Karpas-422 (cell line): ENCODE data around the gene OR1N1. TPM values are rescaled to one million over a fixed set of nuclear protein-coding genes. Genes with fewer than 3 reads are reported as not detected.

ENCODE experiments used
- DNase-seq: peaks from one replicate; pipeline ENCODE4 v3.0.0-alpha.2; 2015
- H2AFZ ChIP-seq: fragments of 200-600 bp; sonication (generic); 2 replicates; pipeline ENCODE4 v1.6.1; 2014; ENCODE audit warnings: antibody characterized with exemption, low read length, mixed read lengths
- H3K27ac ChIP-seq: fragments of 200-600 bp; sonication (generic); 2 replicates; pipeline ENCODE4 v1.5.1; 2014; ENCODE audit warnings: mild to moderate bottlenecking, low read length, moderate library complexity
- H3K27me3 ChIP-seq: fragments of 200-600 bp; sonication (generic); 2 replicates; pipeline ENCODE4 v1.6.1; 2014; ENCODE audit warnings: low read length, mixed read lengths
- H3K36me3 ChIP-seq: fragments of 200-600 bp; sonication (generic); 2 replicates; pipeline ENCODE4 v1.6.1; 2014; ENCODE audit warnings: low read length, mixed read lengths; ENCODE audit not compliant: insufficient read depth
- H3K4me1 ChIP-seq: fragments of 200-600 bp; sonication (generic); 2 replicates; pipeline ENCODE4 v1.6.1; 2014; ENCODE audit warnings: mild to moderate bottlenecking, low read length, mixed read lengths
- H3K4me2 ChIP-seq: fragments of 200-600 bp; sonication (generic); 2 replicates; pipeline ENCODE4 v1.6.1; 2014; ENCODE audit warnings: low read length, low read depth, mild to moderate bottlenecking; ENCODE audit not compliant: poor library complexity, severe bottlenecking
- H3K4me3 ChIP-seq: fragments of 200-600 bp; sonication (generic); 2 replicates; pipeline ENCODE4 v1.5.1; 2014; ENCODE audit warnings: mild to moderate bottlenecking, antibody characterized with exemption, low read length, mixed read lengths
- H3K79me2 ChIP-seq: fragments of 200-600 bp; sonication (generic); 2 replicates; pipeline ENCODE4 v1.6.1; 2014; ENCODE audit warnings: mild to moderate bottlenecking, low read length, mixed read lengths
- H3K9ac ChIP-seq: fragments of 200-600 bp; sonication (generic); 2 replicates; pipeline ENCODE4 v1.6.0; 2014; ENCODE audit warnings: low read length
- H3K9me2 ChIP-seq: fragments of 200-600 bp; sonication (generic), shearing (Covaris generic); replicated peaks from 2 replicates; pipeline ENCODE4 v1.6.0; 2014; ENCODE audit warnings: mild to moderate bottlenecking, low read length, moderate library complexity; ENCODE audit not compliant: insufficient read depth
- H3K9me3 ChIP-seq: fragments of 300-700, 200-600 bp; sonication (generic); 2 replicates; pipeline ENCODE4 v1.6.1; 2014; ENCODE audit warnings: low read length, mixed read lengths
- H4K20me1 ChIP-seq: fragments of 200-600 bp; sonication (generic); 2 replicates; pipeline ENCODE4 v1.6.1; 2014; ENCODE audit warnings: mild to moderate bottlenecking, antibody characterized with exemption, low read length, low read depth; ENCODE audit not compliant: insufficient read depth
- total RNA-seq: library from RNA; depleted of rRNA; stranded (reverse); fragments of >200 nt; shearing (Covaris generic); gene quantifications from 2 replicates; pipeline ENCODE4 v1.2.3, GENCODE V29; 2014; ENCODE audit warnings: low replicate concordance; rRNA removed

Gene OR1N1
- total RNA-seq, 1 experiment from 2014 or later: not detected

GRCh38 chr9:122506964-122507363 lies 20.1 kb downstream of the OR1N1 start:
- Histone ChIP-seq H3K4me2 (no peak overlapping the region), H2AFZ (no peak overlapping the region), H3K79me2 (no peaks in the 10 kb centered on the region), H3K9me3 (no peaks in the 10 kb centered on the region), H3K4me1 (no peaks in the 10 kb centered on the region), H3K27ac (no peak overlapping the region), H4K20me1 (no peaks in the 10 kb centered on the region), H3K4me3 (no peak overlapping the region), H3K36me3 (no peaks in the 10 kb centered on the region), H3K27me3 (no peaks in the 10 kb centered on the region), H3K9ac (no peak overlapping the region), H3K9me2 (no peaks in the 10 kb centered on the region)
- DNase-seq: no peak

GRCh38 chr9:122498883-122499288 lies 28.2 kb downstream of the OR1N1 start:
- H3K4me3 ChIP-seq: no peak overlapping the region
- H3K4me2 ChIP-seq: no peak overlapping the region
- no peaks in the 10 kb centered on the region for H4K20me1 ChIP-seq
- H3K27me3 ChIP-seq: no peaks in the 10 kb centered on the region
- H3K36me3 ChIP-seq: no peaks in the 10 kb centered on the region
- H2AFZ ChIP-seq: no peak overlapping the region
- H3K79me2 ChIP-seq: no peaks in the 10 kb centered on the region
- H3K4me1 ChIP-seq: no peaks in the 10 kb centered on the region
- H3K9me3 ChIP-seq: no peaks in the 10 kb centered on the region
- peak; percentile 79 for DNase-seq
- no peak overlapping the region for H3K9ac ChIP-seq
- H3K27ac ChIP-seq: no peak overlapping the region
- H3K9me2 ChIP-seq: no peaks in the 10 kb centered on the region

- H3K27ac ChIP-seq: no peak overlapping the region
- H3K4me2 ChIP-seq: no peak overlapping the region
- no peaks in the 10 kb centered on the region for H4K20me1 ChIP-seq
- H3K79me2 ChIP-seq: no peaks in the 10 kb centered on the region
- H2AFZ ChIP-seq: no peak overlapping the region
- no peaks in the 10 kb centered on the region for H3K36me3 ChIP-seq
- H3K4me1 ChIP-seq: no peaks in the 10 kb centered on the region
- H3K9me3 ChIP-seq: no peaks in the 10 kb centered on the region
- H3K9ac ChIP-seq: no peak overlapping the region
- no peak overlapping the region for H3K4me3 ChIP-seq
- H3K9me2 ChIP-seq: no peaks in the 10 kb centered on the region
- H3K27me3 ChIP-seq: 0 out of 2 replicates have a peak, but pooled peaks cover 2% of the 10 kb centered on the region
- no peak for DNase-seq
Measured at GRCh38 chr9:122479062-122479461, 48.0 kb downstream of the OR1N1 start.

GRCh38 chr9:122477826-122478225 lies 49.3 kb downstream of the OR1N1 start, which contains the start of gene OR1J1:
Gene OR1J1 (minus strand): TSS chr9:122477926. CDS start chr9:122477926, 0 bp downstream.
- no peaks in the 10 kb centered on the region for H3K9me2 ChIP-seq
- H3K4me3 ChIP-seq: no peak within 1 kb of the TSS
- H2AFZ ChIP-seq: no peak within 1 kb of the TSS
- H3K9ac ChIP-seq: no peak within 1 kb of the TSS
- H3K4me2 ChIP-seq: no peak within 1 kb of the TSS
- no peaks in the 10 kb centered on the region for H3K9me3 ChIP-seq
- H3K27me3 ChIP-seq: 0 out of 2 replicates have a peak, but pooled peaks cover 2% of the 10 kb centered on the region
- DNase-seq: no peak
- H4K20me1 ChIP-seq: no peaks in the 10 kb centered on the region
- H3K79me2 ChIP-seq: no peaks in the 10 kb centered on the region
- H3K27ac ChIP-seq: no peak within 1 kb of the TSS
- no peaks in the 10 kb centered on the region for H3K36me3 ChIP-seq
- no peaks in the 10 kb centered on the region for H3K4me1 ChIP-seq

GRCh38 chr9:122477346-122477745 lies 49.7 kb downstream of the OR1N1 start:
- Histone ChIP-seq H3K79me2 (no peaks in the 10 kb centered on the region), H4K20me1 (no peaks in the 10 kb centered on the region), H3K4me3 (no peak overlapping the region), H3K9ac (no peak overlapping the region), H2AFZ (no peak overlapping the region), H3K9me3 (no peaks in the 10 kb centered on the region), H3K36me3 (no peaks in the 10 kb centered on the region), H3K4me2 (no peak overlapping the region), H3K27ac (no peak overlapping the region), H3K9me2 (no peaks in the 10 kb centered on the region), H3K27me3 (0 out of 2 replicates have a peak, but pooled peaks cover 2% of the 10 kb centered on the region), H3K4me1 (no peaks in the 10 kb centered on the region)
- no peak for DNase-seq

Other genes starting within 250 kb of the OR1N1 start
- gene PTGS1, start 156.3 kb downstream of the OR1N1 start, total RNA-seq: 0.07 TPM in 1 of 2 replicates, not detected in the other
- gene OR1J1, start 49.4 kb downstream of the OR1N1 start, total RNA-seq: not detected in 2 replicates
- gene OR1J2, start 16.5 kb downstream of the OR1N1 start, total RNA-seq: not detected in 2 replicates
- not detected in 2 replicates for gene OR1J4, start 8.2 kb downstream of the OR1N1 start, total RNA-seq
- gene OR1N2, start 25.8 kb upstream of the OR1N1 start, total RNA-seq: not detected in 2 replicates
- gene OR1L8, start 56.1 kb upstream of the OR1N1 start, total RNA-seq: 0.40 TPM in 1 of 2 replicates, not detected in the other
- not detected in 2 replicates for gene OR1Q1, start 87.4 kb upstream of the OR1N1 start, total RNA-seq
- gene OR1B1, start 130.3 kb upstream of the OR1N1 start, total RNA-seq: not detected in 2 replicates
- not detected in 2 replicates for gene OR1L1, start 134.4 kb upstream of the OR1N1 start, total RNA-seq
- gene OR1L3, start 147.8 kb upstream of the OR1N1 start, total RNA-seq: not detected in 2 replicates
- 0.78 TPM in 1 of 2 replicates, not detected in the other for gene OR1L4, start 196.7 kb upstream of the OR1N1 start, total RNA-seq
- not detected in 2 replicates for gene OR1L6, start 215.0 kb upstream of the OR1N1 start, total RNA-seq